Nephron progenitor cell (in vitro differentiated cells): Measurements from ENCODE around the gene BLOC1S4.

Experiments used
- DNase-seq: peaks from one replicate; pipeline ENCODE4 v3.0.0; 2021
- H3K27ac Mint-ChIP-seq: 2 replicates; pipeline ENCODE4 v1.8.0; 2021; ENCODE audit warnings: mild to moderate bottlenecking, moderate library complexity, mixed read lengths
- H3K27me3 Mint-ChIP-seq: 2 replicates; pipeline ENCODE4 v1.8.0; 2021; ENCODE audit warnings: mild to moderate bottlenecking, low read depth, mixed read lengths; ENCODE audit not compliant: poor library complexity
- H3K36me3 Mint-ChIP-seq: 2 replicates; pipeline ENCODE4 v1.8.0; 2021; ENCODE audit warnings: low read depth, mixed read lengths
- H3K4me1 Mint-ChIP-seq: 2 replicates; pipeline ENCODE4 v1.8.0; 2021; ENCODE audit warnings: mixed read lengths
- H3K4me3 Mint-ChIP-seq: 2 replicates; pipeline ENCODE4 v1.8.0; 2021; ENCODE audit warnings: mild to moderate bottlenecking, moderate library complexity, mixed read lengths
- H3K9me3 Mint-ChIP-seq: 2 replicates; pipeline ENCODE4 v1.8.0; 2021; ENCODE audit warnings: mild to moderate bottlenecking, moderate library complexity, mixed read lengths
- TF ChIP-seq, protein P1 (sequence below): fragments of 200-600 bp; sonication (generic); IDR thresholded peaks from 2 replicates; pipeline ENCODE4 v1.5.0; 2021; ENCODE audit warnings: antibody characterized with exemption

BLOC1S4 gene

DNA sequence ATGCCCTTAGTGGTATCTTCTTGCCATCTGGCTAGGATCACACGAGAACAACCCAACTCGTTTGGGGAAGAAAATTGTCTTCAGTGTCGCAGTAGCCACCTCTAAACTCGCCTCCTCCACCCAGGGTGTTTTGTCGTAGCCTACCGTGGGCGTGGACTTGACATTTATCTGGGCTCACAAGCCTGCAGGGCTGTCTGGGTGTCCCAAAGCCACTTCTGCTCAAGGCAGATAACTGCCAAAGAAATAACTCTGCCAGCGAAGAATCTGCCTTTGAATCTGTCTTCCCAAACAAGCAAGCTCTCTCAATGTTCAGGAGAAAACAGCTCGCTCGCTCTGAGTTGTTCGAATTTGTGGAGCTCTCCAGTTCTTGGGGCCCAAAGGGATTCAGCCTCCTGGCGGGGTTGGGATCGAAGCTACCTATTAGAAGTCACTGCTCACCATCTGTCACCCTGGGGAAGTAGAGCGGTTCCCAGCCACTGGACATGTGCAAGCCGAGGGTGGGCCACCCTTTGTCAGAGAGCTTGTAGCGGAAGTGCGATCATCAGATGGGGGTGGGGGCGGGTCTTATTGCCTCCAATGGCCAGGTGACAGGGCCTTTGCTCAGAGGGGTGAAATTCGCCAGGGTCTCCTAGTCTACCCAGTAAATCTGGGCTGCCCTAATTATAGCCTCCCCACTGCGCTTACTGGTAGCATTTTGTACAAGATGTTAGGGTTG lies 14.8 kb downstream of the BLOC1S4 start:
- H3K27me3 Mint-ChIP-seq: peaks cover 6% of the 10 kb centered on the region
- no peak overlapping the region for H3K27ac Mint-ChIP-seq

DNA sequence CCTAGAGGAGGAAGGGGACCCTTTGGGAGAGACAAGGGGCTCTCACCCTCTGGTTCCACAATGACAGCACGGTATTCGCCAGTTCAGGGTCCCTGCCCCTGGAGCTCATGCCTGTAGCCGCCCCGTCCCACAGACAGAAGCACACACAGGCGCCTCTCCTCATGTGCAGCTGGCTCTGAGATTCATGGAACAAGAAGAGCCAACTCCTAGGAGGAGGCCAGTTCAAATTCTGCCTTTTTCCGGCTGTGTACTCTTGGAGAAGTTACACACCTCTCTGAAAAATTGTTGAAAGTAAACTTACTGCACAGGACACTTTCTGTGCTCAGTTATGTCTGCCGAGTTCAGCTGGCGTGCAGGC lies 15.3 kb downstream of the BLOC1S4 start:
- Mint-ChIP-seq H3K27ac (no peak overlapping the region), H3K4me3 (no peak overlapping the region), H3K27me3 (peaks cover 6% of the 10 kb centered on the region), H3K9me3 (no peaks in the 10 kb centered on the region), H3K36me3 (no peaks in the 10 kb centered on the region), H3K4me1 (peaks cover 37% of the 10 kb centered on the region)
- TF ChIP-seq, protein P1, sequence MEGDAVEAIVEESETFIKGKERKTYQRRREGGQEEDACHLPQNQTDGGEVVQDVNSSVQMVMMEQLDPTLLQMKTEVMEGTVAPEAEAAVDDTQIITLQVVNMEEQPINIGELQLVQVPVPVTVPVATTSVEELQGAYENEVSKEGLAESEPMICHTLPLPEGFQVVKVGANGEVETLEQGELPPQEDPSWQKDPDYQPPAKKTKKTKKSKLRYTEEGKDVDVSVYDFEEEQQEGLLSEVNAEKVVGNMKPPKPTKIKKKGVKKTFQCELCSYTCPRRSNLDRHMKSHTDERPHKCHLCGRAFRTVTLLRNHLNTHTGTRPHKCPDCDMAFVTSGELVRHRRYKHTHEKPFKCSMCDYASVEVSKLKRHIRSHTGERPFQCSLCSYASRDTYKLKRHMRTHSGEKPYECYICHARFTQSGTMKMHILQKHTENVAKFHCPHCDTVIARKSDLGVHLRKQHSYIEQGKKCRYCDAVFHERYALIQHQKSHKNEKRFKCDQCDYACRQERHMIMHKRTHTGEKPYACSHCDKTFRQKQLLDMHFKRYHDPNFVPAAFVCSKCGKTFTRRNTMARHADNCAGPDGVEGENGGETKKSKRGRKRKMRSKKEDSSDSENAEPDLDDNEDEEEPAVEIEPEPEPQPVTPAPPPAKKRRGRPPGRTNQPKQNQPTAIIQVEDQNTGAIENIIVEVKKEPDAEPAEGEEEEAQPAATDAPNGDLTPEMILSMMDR: no peak
- DNase-seq: no peak

More for the DNA sequence above, 14.8 kb downstream of the BLOC1S4 start:
- no peaks in the 10 kb centered on the region for H3K9me3 Mint-ChIP-seq
- H3K4me1 Mint-ChIP-seq: peaks cover 37% of the 10 kb centered on the region
- TF ChIP-seq, protein P1: no peak
- no peak overlapping the region for H3K4me3 Mint-ChIP-seq
- no peaks in the 10 kb centered on the region for H3K36me3 Mint-ChIP-seq
- no peak for DNase-seq

DNA sequence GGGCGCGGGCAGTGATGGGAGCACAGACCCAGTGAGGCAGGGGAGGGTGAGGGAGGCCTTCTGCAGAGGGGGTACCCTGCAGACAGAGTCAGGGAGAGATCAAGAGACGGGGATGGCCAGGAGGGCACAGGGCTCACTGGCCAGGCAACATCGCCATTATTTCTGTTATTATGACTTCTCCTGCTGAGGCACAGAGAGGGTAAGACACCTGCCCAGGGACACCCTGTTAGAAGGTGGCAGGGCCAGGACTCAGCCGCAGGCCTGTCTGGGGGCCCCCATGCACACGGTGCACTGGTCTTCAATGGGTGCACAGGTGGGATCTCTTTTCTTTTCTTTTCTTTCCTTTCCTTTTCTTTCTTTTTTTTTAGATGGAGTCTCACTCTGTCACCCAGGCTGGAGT lies 15.8 kb downstream of the BLOC1S4 start:
- no peaks in the 10 kb centered on the region for H3K36me3 Mint-ChIP-seq
- DNase-seq: no peak
- H3K9me3 Mint-ChIP-seq: no peaks in the 10 kb centered on the region
- H3K27me3 Mint-ChIP-seq: peaks cover 6% of the 10 kb centered on the region
- no peak overlapping the region for H3K27ac Mint-ChIP-seq
- no peak overlapping the region for H3K4me3 Mint-ChIP-seq
- TF ChIP-seq, protein P1: no peak
- peaks cover 34% of the 10 kb centered on the region for H3K4me1 Mint-ChIP-seq

DNA sequence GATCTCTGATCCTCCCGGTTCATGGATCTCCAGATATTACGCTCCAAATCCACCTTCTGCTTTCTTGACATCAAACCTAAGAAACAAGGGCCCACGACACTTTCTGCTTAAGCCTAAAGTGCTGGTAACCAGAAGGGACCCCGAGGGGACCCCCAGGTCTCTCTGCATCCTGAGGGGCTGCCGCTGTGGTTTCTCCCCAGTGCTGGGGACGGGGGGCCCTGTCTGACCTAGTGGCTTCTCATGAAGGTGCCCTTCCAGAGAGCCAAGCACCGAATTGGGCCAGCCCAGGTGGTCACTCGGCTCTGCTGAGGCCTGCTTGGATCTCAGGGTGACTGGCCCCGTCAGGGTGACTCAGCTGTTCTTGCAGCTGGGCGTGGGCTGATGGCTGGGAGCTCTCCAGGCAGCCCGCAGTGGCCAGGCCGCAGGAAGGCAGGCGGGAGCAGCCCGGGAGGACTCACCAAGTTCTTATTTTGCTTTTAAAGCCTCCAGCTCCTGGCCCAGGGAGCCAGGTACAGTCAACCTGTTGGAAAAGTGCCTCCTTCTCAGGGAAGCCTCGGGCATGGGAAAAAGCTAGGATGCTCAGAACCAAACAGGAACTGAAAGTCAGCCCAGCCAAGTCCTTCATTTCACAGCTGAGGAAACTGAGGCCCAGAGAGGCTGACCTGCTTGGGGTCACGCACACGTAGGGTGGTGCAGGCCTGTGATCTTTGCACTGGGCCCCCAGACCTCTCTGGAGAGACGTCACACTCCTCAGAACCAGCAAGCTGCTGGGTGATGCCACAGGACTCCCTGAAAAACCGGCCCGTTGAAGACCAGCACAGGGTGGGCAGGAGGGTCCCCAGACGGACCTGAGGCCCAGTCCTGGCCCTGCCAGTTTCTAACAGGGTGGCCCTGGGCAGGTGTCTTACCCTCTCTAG lies 16.7 kb downstream of the BLOC1S4 start:
- Mint-ChIP-seq H3K36me3 (no peaks in the 10 kb centered on the region), H3K27me3 (peaks cover 6% of the 10 kb centered on the region), H3K4me1 (peaks cover 30% of the 10 kb centered on the region), H3K27ac (no peak overlapping the region), H3K9me3 (no peaks in the 10 kb centered on the region), H3K4me3 (no peak overlapping the region)
- DNase-seq: no peak
- TF ChIP-seq, protein P1: no peak

DNA sequence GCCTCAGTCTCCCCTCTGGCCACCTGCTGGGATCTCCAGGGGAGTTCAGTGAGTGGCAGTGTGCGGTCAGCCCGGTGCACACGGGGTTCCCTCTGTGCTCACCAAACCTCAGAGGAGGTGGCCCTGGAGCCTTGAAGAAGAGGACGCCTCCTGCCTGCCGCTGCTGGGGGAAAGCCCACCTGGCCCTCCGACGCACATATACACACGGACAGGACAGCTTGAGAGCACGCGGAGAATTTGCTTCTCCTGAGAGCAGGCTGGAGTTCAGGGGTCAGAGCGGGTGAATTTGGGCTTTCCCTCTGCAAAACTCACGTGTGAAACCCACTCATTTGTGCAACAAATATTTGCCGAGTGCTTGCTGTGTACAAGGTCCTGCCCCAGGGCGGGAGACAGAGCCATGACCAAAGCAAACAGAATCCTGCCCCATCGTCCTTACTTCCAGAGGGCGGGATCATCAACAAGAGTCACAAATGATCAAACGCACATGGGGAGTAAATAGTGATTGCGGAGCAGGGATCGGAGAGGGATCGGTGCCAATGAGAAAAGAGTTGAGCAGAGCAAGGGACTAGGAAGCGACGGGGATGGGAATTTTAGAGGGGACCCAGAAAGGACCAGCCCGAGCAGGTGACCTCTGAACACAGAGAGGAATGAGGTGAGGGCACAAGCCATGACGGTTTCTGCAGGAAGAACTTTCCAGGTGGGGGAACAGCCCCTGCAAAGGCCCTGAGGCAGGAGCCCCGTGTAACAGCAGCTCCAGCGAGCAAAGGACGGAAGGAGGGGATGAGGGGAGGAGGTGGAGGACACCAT lies 17.6 kb downstream of the BLOC1S4 start:
- H3K27me3 Mint-ChIP-seq: peaks cover 6% of the 10 kb centered on the region
- peaks cover 21% of the 10 kb centered on the region for H3K4me1 Mint-ChIP-seq
- TF ChIP-seq, protein P1: no peak
- no peak overlapping the region for H3K4me3 Mint-ChIP-seq
- H3K27ac Mint-ChIP-seq: no peak overlapping the region
- no peaks in the 10 kb centered on the region for H3K36me3 Mint-ChIP-seq
- H3K9me3 Mint-ChIP-seq: peaks cover under 1% of the 10 kb centered on the region
- no peak for DNase-seq
